NOMO-1 treated with dmso at 0.1 percent for 144 hours (cell line): Measurements from ENCODE around the gene BEST4.
"Not testable (repeated sequence)": the region's sequence is repeated elsewhere in the genome, so short reads cannot be mapped to it uniquely, and the experiment has no call there.

Experiments used
- DNase-seq: peaks from one replicate; lab custom pipeline; 2025; ENCODE audit not compliant: unreplicated experiment; lab: John Stamatoyannopoulos, UW

The BEST4 gene

DNA sequence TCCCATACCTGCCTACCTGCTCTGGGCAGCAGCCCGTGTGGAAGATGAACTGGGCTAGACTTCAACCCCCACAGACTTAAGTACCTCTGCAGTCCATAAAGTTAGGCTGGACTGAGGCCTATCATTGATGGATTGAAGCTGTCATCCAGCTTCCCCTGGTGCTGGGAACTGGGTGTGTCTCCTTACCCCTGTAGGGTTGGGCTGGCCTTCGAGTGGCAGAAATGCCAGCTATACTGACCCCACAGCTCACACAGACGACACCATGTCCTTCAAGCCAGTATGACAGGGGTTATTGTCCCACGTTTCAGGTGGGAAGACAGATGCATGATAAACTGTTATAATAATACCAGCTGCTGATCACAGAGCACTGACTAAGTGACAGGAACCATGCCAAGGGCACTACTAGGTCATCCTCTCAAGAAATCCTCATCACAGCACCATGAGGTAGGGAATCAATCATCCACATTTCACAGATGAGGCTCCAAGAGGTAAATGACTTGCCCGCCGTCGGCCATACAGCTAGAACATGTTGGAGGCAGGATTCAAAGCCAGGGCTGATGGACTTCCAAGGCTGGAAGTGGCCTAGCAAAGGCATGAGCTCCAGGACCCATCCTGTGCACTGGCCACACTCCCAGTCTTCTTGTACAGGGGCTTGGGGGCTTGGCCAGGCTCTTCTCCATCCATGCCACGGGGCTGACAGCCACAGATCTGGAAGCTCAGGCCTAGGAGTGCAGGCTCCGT, at the start of gene BEST4:
BEST4 (minus strand) TSS at position 51 of the 741 bp plus-strand sequence. CDS start 465 bp downstream, outside the sequence.
- no peak for DNase-seq

DNA sequence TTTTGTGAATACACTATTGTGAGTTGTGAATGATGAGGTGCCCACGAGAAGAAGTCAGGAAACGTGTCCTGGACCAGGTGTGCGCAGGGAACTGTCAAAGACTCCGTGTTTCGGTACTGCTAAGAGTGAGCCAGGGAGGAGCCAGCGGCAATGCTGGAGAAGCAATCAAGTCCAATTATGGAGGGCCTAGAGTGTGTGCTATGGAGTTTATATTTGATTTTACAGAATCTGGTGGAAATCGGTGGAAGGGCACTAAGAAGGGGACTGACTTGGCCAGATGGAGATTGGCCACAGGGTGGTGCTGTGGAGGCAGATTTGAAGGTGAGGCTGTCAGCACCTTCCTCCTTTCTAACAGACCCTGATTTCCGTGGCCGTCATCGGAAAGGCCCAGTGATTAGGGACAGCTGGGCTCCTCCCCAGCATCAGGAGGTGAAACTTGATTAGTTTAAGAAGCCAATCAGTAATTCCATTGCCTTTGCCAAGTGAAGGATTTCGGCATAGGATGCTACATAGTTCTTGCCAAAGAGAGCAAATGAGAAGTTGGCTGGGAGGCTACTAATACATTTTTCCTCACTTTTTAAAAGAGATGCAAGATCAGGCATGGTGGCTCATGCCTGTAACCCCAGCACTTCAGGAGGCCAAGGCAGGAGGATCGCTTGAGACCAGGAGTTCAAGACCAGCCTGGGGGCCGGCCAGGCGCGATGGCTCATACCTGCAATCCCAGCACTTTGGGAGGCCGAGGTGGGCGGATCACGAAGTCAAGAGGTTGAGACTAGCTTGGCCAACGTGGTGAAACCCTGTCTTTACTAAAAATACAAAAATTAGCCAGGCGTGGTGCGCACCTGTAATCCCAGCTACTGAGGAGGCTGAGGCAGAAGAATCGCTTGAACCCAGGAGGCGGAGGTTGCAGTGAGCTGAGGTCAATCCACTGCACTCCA, 48.0 kb upstream of the BEST4 start:
- peak; percentile 72 for DNase-seq

DNA sequence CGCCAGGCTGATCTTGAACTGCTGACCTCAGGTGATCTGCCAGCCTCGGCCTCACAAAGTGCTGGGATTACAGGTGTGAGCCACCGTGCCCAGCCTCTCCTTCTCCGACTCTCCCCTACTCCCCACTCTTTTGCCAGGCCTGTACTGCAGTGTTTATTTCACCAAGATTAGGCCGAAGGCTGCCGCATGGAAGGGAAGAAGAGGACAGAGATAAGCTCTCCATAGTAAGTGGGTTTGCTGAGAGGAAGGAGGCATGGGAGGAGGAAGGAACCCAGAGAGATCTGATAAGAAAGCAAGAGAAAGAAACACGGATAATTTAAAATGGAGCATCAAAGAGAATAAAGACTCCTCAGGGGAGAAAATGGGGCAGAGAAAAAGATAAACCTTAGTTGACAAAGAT, 46.4 kb upstream of the BEST4 start:
- no peak for DNase-seq

DNA sequence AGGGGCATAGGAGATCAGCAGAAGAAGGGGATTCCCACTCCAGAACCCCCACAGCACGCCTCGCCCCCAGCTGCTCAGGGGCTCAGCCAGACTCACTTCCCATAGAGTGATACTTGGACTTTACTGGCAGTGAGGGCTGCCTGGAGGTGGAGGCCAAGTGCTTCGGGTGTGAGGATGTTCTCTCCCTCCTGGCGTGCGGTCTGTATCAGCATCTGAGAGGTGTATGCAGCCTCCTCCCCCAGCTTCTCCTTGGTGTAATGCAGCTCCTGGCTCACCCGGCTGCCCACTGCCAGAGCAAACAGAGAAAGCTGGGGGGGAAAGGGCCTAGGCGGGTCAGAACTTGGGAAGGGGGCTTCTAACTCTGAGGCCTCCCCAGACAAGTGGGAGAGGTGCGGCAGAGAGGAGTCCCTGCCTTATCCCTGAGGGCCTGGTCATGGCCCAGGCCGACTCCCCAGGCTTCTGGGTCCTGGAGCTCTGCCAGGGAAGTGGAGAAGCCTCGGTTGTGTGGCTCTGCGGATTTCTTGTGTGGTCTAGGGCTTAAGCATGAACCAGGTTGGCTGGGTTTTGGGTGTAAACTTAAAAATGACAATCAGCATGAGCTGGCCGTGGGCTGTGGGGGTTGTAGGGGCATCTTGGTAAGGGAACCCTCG, 44.2 kb upstream of the BEST4 start:
- no peak for DNase-seq

DNA sequence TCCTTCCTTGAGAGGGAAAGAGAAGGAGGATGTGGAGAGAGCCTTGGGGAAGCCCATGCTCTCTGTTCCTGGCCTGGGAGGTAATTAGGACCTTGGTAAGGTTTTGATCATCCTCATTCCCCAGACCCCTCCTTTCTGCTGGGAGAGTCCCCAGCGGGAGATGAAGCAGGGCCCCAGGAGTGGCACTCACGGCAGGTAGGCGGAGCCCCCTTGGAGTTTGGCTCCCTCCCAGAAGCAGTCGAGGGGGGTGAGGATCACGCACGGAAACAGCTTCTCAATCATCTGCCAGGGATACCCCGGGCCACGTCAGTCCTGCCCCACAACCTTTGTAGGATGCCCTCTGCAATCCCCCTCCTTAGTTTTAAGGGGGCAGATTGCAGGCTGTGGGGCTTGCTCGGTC, 43.5 kb upstream of the BEST4 start:
- DNase-seq: no peak

DNA sequence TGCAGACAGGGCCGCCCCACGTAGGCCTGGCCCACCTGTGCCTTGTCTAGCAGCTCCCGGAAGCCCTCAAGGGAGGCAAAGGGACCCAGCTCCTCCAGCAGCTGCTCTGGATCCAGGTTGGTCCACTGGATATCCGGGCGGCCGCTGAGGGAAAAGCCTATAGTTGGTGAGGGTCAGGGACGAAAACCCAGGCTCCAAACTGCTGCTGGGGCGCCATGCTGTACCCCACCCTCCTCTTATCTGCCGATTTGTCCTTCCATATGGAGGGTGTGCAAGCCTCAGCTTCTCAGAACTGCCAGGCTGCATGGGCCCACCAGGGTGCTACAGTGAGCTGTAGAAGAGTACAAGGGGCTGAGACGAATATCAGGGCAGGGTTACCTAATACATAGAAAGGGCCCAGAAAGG, 42.9 kb upstream of the BEST4 start:
- no peak for DNase-seq

DNA sequence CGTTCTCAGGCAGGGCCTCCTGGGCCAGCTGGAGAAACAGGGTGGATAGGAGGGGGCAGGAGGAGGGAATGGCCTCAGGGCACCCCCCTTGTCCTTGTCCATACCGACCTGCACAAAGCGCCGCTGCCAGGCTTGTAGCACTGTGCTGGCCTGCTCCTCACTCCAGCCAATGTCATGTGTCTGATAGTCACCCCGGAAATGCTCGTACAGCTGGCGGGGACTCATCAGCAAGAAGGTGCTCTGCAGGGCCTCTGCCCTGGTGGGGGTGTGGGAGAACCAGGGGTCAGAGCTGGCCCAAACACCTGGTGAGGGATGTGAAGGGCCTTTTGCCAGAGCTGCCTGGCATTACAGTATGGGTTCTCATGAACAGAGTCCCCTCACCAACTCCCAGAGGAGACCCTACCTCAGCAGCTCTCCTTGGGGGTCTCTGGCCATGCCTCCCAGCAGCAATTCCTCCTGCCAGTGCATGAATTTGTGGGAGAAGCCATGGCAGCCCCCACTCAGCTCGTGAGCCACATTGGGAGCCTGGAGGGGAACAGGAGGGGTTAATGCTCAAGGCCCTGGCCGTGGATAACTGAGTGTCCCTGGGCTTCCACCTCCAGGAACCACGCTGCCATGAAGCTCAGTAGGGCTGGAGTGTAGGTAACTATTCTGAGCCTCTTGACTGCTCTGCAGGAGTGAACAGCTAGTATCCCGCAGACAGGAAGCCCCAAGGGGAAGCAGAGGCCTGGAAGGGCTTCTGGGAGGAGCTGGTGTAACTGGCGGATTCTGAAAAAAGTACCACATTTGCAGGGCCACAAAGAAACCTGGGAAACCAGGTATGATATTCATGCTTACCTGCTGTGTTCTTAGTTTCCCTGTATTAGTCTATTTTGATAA, 41.8 kb upstream of the BEST4 start:
- DNase-seq: no peak

DNA sequence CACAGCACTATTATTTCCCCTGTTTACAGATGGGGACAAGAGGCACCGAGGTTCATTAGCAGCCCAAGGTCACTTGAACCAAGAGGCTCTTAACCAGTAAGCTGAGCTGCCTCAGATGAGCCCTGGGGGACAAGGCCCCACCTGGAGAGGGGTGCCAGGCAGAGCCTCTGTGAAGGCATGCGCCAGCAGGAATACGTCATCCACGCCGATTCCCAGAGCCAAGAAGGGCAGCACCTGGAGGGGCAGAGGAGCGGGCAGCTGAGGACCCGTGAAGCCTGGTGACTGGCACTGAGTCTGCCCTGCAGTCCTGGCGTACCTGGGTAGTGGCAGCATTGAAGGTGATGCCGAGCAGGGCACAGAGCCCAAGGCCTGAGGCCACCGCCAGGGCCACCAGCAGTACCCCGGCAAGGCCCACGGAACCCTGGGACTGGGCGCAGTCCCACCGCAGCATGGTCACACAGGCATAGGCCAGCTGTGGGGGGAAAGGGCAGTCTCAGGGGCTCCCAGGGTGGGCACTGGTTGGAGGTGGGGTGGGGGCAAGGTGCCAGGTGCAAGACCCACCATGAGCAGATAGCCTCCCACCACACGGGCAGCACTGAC, 41.0 kb upstream of the BEST4 start:
- no peak for DNase-seq

DNA sequence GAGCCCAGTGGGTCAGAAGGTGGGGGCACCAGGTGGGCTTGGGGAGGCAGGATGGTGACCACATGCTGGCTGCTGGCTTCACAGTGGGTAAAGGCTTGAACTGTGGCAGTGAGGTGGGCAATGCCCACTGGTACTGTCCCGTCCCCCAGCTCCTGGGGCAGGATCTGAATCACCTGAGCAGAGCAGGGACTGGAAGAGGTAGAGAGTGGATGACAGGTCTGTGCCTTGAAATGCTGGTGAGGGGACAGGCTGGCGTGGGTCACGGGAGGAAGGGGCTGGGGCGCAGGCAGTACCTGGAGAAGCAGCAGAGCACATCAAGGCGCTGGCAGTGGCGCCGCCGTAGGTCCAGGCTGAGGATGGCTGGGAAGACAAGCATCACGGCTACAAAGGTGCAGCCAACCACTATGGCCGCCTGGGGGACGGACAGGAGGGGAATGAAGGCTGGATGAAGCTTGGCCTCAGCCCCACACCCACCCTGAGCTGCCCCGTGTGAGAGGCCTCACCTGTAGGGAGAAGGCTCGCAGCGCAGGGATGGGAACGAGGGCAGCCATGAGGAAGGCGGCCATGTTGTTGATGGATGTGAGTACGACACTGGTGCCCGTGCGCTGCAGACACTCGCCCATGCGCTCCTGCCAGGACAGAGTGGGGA, 40.2 kb upstream of the BEST4 start:
- no peak for DNase-seq

DNA sequence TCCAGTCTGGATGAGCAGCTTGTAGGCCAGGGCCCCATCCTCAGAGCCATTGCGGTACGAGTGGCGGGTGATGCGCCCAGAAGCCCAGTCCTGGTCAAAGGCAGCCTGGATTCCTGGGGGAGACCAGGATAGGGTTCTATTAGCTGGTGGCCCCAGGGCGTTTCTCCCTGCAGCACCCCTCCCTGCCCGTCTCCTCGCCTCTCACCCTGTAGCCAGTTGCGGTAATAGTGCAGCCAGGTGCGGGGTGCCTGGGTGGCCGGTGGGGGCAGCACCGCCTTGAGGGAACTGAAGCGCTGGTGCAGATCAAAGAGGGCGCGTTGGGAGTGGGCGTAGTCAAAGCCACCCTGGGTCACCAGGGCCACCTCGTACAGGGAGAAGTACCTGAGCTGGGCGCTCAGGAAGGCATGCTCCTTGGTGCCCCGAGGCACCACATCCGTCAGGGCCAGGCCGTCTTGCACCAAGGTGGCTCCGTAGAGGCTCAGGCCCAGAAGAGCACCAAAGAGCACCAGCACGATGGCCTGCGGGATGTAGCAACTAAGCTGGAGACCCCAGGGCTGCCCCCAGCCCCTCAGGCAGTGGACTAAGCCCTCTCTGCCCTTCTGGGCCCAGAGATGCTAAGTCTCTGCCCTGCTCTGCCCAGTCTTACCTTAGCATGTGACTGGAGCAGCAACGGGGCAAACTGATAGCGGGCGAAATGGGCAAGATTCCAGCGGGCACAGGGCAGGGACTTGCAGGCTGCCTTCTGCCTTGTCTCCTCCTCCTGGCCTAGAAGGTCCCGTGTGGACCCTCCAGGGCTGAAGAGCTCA, 39.4 kb upstream of the BEST4 start:
- no peak for DNase-seq

DNA sequence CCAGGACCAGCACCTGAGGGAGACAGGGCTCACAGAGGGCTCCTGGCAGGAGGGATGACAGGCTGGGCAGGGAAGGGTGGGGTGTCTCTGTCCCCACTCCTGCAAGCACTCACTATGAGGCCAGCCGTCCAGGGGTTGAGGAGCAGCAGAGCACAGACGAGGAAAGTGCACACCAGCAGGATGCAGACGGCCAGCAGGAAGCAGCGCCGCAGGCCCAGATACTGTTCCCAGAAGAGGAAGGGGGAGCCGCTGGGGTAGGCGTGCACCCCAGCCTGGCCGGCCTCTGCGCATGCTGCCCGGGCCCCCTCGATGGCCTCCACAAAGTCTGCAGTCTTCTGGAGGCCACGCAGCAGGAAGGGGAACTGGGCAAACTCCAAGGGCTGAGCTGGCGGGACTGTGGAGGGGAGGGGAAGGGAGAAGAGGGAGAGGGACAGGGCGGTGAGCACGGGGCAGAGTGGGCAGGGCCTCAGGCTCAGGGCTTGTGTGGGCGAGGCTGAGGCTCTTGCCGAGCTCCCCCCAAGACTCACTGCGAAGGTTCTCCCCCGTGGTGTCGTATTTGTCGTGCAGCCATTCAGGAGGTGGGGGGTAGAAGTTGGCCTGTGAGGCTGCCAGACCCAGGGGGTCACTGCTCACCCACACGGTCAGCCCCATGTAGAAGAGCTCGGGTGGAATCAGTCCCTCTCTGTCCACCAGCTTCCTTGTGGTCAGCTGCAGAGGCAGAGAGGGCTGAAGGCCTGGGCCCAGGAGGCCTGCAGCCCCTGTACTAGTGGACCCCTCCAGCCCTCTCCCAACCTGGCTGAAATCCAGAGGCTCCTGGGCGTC, 38.6 kb upstream of the BEST4 start:
- DNase-seq: peak; percentile 80

DNA sequence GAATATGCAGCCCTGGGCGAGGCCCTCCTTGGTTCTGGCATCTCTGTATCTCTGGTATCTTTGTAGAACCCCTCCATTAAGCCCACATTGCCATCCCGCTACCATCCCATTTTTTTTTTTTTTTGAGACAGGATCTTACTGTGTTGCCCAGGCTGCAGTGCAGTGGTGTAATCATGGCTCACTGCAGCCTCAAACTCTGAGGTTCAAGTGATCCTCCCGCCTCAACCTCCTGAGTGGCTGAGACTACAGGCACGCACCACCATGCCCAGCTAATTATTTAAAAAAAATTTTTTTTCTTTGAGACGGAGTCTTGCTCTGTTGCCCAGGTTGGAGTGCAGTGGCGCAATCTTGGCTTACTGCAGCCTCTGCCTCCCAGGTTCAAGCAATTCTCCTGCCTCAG, 36.4 kb upstream of the BEST4 start:
- DNase-seq: not testable (repeated sequence)

DNA sequence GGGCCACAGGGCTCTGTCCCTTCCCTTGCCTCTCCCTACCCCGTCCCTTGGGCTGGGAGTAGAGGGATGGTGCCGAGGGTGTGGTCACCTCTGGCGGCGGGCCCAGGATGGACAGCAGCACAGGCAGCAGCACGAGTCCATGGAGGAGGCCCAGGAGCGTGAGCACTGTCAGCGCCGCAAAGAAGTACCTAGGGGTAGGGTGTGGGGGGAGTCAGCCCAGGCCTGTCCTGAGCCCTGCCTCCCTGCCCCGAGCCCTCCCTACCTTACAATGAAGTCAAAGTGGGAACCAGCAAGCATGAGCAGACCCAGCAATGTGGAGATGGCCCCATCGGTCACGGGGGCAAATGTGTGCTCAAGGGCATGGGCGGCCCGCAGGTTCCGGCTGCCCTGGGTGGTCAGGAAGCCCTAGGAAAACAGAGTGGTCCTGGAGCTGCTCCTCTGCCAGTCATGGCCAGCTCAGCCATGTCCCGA, 35.0 kb upstream of the BEST4 start:
- DNase-seq: no peak

DNA sequence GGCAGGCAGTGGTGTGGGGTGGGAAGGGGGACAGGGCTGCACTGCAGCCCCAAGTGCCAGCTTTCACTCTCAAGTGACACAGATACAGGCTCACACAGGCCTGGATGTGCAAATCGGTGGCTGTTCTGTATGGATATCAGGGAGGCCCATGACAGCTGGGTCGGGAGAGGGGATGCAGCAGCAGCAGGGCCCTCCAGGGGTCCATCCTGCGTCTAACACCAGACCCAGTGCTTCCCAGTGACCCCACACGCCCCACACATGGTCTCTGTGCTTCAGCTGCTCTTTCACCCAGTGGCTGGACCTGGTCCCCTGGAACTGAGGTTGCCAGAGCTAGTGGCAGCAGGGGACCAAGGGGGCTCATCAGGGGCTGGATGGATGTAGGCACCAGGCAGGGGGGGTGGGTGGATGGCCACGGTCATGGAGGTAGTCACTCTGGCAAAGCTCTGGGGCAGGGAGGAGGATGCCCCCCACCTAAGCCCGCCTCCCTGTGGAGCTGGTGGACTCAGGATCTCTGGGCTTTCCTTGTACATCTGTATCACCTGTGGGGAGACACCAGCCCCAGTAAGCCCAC, 34.2 kb upstream of the BEST4 start:
- DNase-seq: no peak

DNA sequence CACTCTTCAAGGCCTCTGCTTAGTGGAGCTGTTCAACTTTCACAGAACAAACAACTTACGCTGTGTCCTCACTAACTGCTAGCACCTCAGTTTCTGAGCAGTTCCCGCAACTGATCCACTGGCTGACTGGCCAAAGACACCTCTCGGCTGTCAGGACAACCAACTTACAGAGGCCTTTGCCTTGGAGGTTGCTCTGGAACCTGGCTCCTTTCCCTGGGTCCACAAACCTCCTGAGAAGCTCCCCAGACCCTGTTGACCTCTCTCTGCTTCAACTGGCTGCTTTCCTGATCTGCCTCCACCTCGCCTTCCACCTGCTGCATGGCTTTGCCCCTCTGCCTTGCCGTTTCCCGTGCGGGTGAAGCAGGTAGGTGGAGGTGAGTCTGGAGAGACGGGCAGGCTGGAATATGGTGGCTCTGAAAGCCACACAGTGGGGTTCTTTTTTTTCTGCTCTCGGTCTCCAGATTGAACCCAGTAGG, 33.3 kb upstream of the BEST4 start:
- no peak for DNase-seq

DNA sequence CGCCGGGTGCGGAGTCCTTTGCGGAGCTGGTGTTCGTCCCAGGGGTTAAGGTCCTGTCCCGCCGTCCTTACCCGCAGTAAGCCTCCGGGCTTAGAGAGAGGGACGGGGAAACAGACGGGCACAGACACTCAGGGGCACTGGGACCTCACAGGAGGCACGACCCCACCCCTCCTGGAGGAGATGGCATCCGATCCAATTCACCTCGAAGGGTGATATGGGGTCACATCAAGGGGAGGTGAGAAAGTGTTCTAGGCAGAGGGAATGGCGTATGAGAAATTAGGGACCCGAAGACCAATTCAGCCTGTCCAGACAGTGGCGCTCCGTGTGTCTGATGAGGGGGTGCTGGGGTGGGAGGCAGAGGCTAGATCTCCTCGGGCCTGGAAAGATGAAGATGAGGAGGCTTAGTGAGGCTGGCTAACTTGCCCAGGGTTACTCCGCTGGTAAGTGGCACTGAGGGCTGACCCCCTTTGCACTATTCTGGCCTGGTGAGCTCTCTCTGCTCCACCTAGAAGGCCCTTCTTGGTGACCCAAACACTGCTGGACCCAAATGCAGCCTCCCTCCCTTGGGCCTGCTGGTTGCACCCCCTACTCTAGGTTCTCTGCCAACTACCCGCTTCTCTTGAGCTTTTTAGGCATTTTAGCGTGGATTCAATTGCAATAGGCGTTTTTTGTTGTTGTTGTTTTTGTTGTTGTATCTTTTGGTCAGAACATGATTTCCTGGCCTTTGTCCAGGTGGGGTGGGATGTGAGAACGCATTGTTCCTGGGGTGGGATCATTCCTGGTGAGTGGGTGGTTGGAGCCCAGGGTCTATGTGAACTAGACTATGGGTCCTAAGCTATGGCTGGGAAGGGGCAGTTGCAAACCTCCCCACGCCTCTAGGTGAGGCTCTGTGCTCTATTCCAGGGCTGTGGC, 32.6 kb upstream of the BEST4 start:
- no peak for DNase-seq
